Esophagus squamous epithelium (tissue), 5 donors: Measurements from ENCODE around the gene RAB30. TPM values are rescaled to one million over a fixed set of nuclear protein-coding genes. Genes with fewer than 3 reads are reported as not detected.

ENCODE experiments used
- DNase-seq: peaks from one replicate; lab custom pipeline; 2025; lab: John Stamatoyannopoulos, UW
- H3K27ac ChIP-seq, 4 donors: fragments of 200-600 bp; sonication (generic); one replicate each; pipeline ENCODE4 v1.5.1; 2016 to 2019; ENCODE audit warnings: mild to moderate bottlenecking in 1 of 4
- H3K27me3 ChIP-seq, 4 donors: fragments of 200-600 bp; sonication (generic); 1 replicate in 3 of 4; 2 replicates in 1 of 4; pipeline versions ENCODE4 v1.5.1 to v1.6.0; 2017 to 2021; ENCODE audit warnings: antibody characterized with exemption in 1 of 4
- H3K36me3 ChIP-seq, 3 donors: fragments of 200-600 bp; sonication (generic); one replicate each; pipeline ENCODE4 v1.5.1; 2016 to 2019
- H3K4me1 ChIP-seq, 3 donors: fragments of 200-600 bp; sonication (generic); one replicate each; pipeline ENCODE4 v1.5.1; 2017 to 2019
- H3K4me3 ChIP-seq, 4 donors: fragments of 200-600 bp; sonication (generic); 1 replicate in 3 of 4; 2 replicates in 1 of 4; pipeline ENCODE4 v1.5.1; 2016 to 2019; ENCODE audit warnings: mild to moderate bottlenecking in 2 of 4, moderate library complexity in 1 of 4
- H3K9me3 ChIP-seq, 3 donors: fragments of 200-600 bp; sonication (generic); one replicate each; pipeline ENCODE4 v1.5.1; 2016 to 2019
- CTCF ChIP-seq, 6 experiments: fragments of 450-650 bp in 4 of 6; fragments of 200-600 bp in 2 of 6; sonication (generic) in 2 of 6; IDR thresholded peaks; one replicate each; pipeline ENCODE4 v1.5.1; 2016 to 2019; ENCODE audit warnings: antibody characterized with exemption in 6 of 6, mild to moderate bottlenecking in 4 of 6, moderate library complexity in 4 of 6
- POLR2A ChIP-seq, 4 donors: fragments of 450-650 bp; IDR thresholded peaks; one replicate each; pipeline ENCODE4 v1.6.1; 2017; ENCODE audit warnings: antibody characterized with exemption in 4 of 4, mild to moderate bottlenecking in 4 of 4, moderate library complexity in 3 of 4
- WGBS, 2 donors: methylation state at CpG; one replicate each; pipeline ENCODE4 v1.1.5; 2018; 5-methylcytosine and 5-hydroxymethylcytosine counted together
- intact Hi-C: fragments of 100-400 bp; cut with DNase I; formaldehyde crosslinking; loops from one replicate; pipeline ENCODE4 v1.15.0; 2022
- total RNA-seq, 4 donors: library from RNA; depleted of rRNA; stranded (reverse); fragments of >200 nt; gene quantifications; one replicate each; pipeline ENCODE4 v1.1.0, GENCODE V29; 2016
- donor health status: DM: yes; HTN: yes; CAD: no.

Gene RAB30
- total RNA-seq, 4 donors from 2014 or later = 2.2 to 8.7 (median 6.0) TPM

DNA sequence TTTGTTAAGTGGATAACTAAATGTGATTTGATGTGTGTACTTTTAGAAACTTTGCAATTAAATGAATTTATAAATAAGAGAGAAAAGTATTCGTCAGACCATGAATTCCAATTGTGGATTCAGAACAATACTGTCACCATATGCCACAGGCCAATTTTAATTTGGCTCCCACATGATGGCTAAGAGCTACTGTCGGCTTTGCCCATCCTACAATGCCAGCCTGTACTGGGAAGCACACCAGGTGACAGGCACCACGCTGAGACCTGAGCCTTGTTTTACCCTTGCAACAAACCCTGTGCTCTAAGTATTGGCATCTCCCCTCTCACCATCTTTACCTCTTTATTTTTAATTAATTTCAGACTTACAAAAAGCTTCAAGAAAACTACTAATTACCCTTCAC is 14.0 kb downstream of the RAB30 start:
- no peaks in the 10 kb centered on the region for H3K36me3 ChIP-seq
- 85 to 96% methylated on average over 3 of the region's 3 CpGs for WGBS, 2 donors
- intact Hi-C loops = no loop called here
- no peak for TF ChIP-seq POLR2A (IDR thresholded peaks at IDR 0.05)
- no peak for TF ChIP-seq CTCF (IDR thresholded peaks at IDR 0.05)
- no peak overlapping the region for H3K4me3 ChIP-seq
- H3K27ac ChIP-seq = no peak overlapping the region
- no peaks in the 10 kb centered on the region for H3K9me3 ChIP-seq
- no peak for DNase-seq
- no peaks in the 10 kb centered on the region for H3K27me3 ChIP-seq
- H3K4me1 ChIP-seq = peaks cover 4 to 52% (median 21%) of the 10 kb centered on the region in 3 donors

DNA sequence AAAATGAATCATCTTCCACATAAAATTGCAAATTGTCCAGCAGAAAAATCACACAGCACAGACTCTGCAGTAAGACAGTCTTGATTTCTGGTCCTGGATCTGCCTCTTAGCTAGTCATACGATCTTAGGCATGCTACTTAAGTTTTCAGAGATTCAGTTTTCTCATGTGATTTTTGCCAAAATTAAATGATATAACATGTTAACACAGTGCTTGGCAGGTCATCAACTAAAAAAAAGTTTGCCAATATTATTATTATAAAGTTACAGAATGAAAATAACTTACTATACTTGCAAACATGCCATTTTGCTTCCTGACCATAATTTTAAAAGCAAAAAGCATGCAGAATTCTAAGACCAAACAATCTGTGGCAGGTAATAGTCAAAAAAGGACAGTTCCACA is 15.1 kb downstream of the RAB30 start:
- Histone ChIP-seq H3K9me3 (no peaks in the 10 kb centered on the region), H3K4me1 (peaks cover 9 to 52% (median 22%) of the 10 kb centered on the region in 3 donors), H3K27ac (no peak overlapping the region), H3K27me3 (no peaks in the 10 kb centered on the region), H3K36me3 (no peaks in the 10 kb centered on the region), H3K4me3 (no peak overlapping the region)
- 31 to 67% methylated on average over 1 of the region's 1 CpG for WGBS, 2 donors
- intact Hi-C loops = no loop called here
- no peak for DNase-seq
- no peak for TF ChIP-seq CTCF (IDR thresholded peaks at IDR 0.05)
- TF ChIP-seq POLR2A (IDR thresholded peaks at IDR 0.05) = no peak

DNA sequence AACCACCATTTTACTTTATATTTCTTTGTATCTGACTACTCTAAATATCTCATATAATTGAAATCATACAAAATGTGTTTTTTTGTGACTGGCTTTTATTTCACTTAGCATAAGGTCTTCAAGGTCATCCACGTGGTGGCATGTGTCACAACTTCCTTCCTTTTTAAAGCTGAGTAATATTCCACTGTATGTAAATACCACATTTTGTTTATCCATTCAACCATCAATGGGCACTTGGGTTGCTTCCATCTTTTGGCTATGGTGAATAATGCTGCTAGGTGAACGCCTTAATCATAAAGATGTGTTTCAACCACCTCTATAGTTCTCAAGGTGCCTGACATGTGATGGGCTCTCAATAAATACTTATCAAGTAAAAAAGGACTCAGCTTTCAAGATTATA is 15.5 kb downstream of the RAB30 start:
- H3K4me3 ChIP-seq = no peak overlapping the region
- H3K4me1 ChIP-seq = peaks cover 9 to 57% (median 26%) of the 10 kb centered on the region in 3 donors
- DNase-seq = no peak
- TF ChIP-seq POLR2A (IDR thresholded peaks at IDR 0.05) = no peak
- no peak for TF ChIP-seq CTCF (IDR thresholded peaks at IDR 0.05)
- WGBS, 2 donors = 32 to 52% methylated on average over 2 of the region's 2 CpGs
- no peak overlapping the region for H3K27ac ChIP-seq
- H3K27me3 ChIP-seq = no peaks in the 10 kb centered on the region
- no peaks in the 10 kb centered on the region for H3K36me3 ChIP-seq
- intact Hi-C loops = no loop called here
- H3K9me3 ChIP-seq = no peaks in the 10 kb centered on the region

- H3K9me3 ChIP-seq = no peaks in the 10 kb centered on the region
- 79 to 83% methylated on average over 3 of the region's 3 CpGs for WGBS, 2 donors
- H3K4me3 ChIP-seq = no peak overlapping the region
- H3K27me3 ChIP-seq = no peaks in the 10 kb centered on the region
- H3K27ac ChIP-seq = no peak overlapping the region
- intact Hi-C loops = no loop called here
- H3K36me3 ChIP-seq = no peaks in the 10 kb centered on the region
- no peak for DNase-seq
- peaks cover 9 to 61% (median 29%) of the 10 kb centered on the region in 3 donors for H3K4me1 ChIP-seq
- TF ChIP-seq CTCF (IDR thresholded peaks at IDR 0.05) (no peak), POLR2A (IDR thresholded peaks at IDR 0.05) (no peak)
Measured at GRCh38 chr11:83054904-83055380, 16.8 kb downstream of the RAB30 start.

GRCh38 chr11:83054001-83054400 is 17.7 kb downstream of the RAB30 start:
- intact Hi-C loops = no loop called here
- WGBS, 2 donors = 73 to 92% methylated on average over 2 of the region's 2 CpGs
- H3K4me1 ChIP-seq = peaks cover 9 to 61% (median 29%) of the 10 kb centered on the region in 3 donors

More at GRCh38 chr11:83054001-83054400, 17.7 kb downstream of the RAB30 start:
- Histone ChIP-seq H3K27ac (no peak overlapping the region), H3K27me3 (no peaks in the 10 kb centered on the region), H3K36me3 (no peaks in the 10 kb centered on the region), H3K9me3 (no peaks in the 10 kb centered on the region), H3K4me3 (no peak overlapping the region)
- TF ChIP-seq CTCF (IDR thresholded peaks at IDR 0.05) (no peak), POLR2A (IDR thresholded peaks at IDR 0.05) (no peak)
- no peak for DNase-seq
